Erythroblast (primary cell): ENCODE measurements around the gene EXOSC7.

ENCODE experiments used
- GATA1 ChIP-seq: IDR thresholded peaks from 2 replicates; pipeline ENCODE4 v1.6.1; 2011; ENCODE audit warnings: low read depth, mild to moderate bottlenecking, control low read depth, low read length, moderate library complexity
- POLR2A ChIP-seq: IDR thresholded peaks from 2 replicates; pipeline ENCODE4 v1.6.1; 2011; ENCODE audit warnings: mild to moderate bottlenecking, low read length

- no peak for TF ChIP-seq POLR2A
- TF ChIP-seq GATA1, result no peak
These were observed 26.2 kb downstream of the EXOSC7 start for GRCh38 chr3:45002139-45002660.
